Measurements from ENCODE around the gene PRM3.
A peak's percentile ranks its signal among the peaks of the same experiment; 100 is the strongest.

Gene PRM3

GRCh38 chr16:11256661-11257130 is 16.7 kb downstream of the PRM3 start:
- Histone ChIP-seq H3K79me1 (replicated peaks; ENCODE audit: low read length, poor library complexity, severe bottlenecking) (peaks cover 5% of the 10 kb centered on the region), H2BK5ac (ENCODE audit: low read depth, low read length, poor library complexity, severe bottlenecking) (peak overlapping the region; percentile 84), H3K14ac (ENCODE audit: low read length in 2 of 2) (peak overlapping the region in 1 of 2 experiments; percentile 11), H2BK120ac (ENCODE audit: low read depth, low read length) (peak overlapping the region; percentile 90), H2AFZ (ENCODE audit: low read depth, low read length) (peak overlapping the region; percentile 36), H4K8ac (ENCODE audit: low read length) (peak overlapping the region; percentile 29), H3K4me3 (ENCODE audit: insufficient read depth in 1 of 2, low read depth in 1 of 2, low read length in 2 of 2) (peak overlapping the region; percentile 61 to 91), H3K18ac (ENCODE audit: low read depth in 1 of 2, low read length in 2 of 2) (peak overlapping the region; percentile 93 to 95), H3K27ac (ENCODE audit: low read length, poor library complexity, severe bottlenecking) (peak overlapping the region; percentile 82), H2BK15ac (ENCODE audit: low read depth, poor library complexity, severe bottlenecking) (peak overlapping the region; percentile 30), H3K9me3 (ENCODE audit: control insufficient read depth, low read length) (no peaks in the 10 kb centered on the region), H2AK5ac (ENCODE audit: low read length, severe bottlenecking) (peak overlapping the region; percentile 49), H3K4me1 (ENCODE audit: control insufficient read depth, insufficient read depth, low read depth, low read length) (peaks cover 37% of the 10 kb centered on the region), H4K91ac (ENCODE audit: low read length) (peak overlapping the region; percentile 12), H3K27me3 (ENCODE audit: control insufficient read depth in 1 of 2, insufficient read depth in 1 of 2, low read length in 2 of 2) (peaks cover 0 to 11% of the 10 kb centered on the region in 2 experiments), H3K23ac (ENCODE audit: low read length in 2 of 2) (peak overlapping the region in 1 of 2 experiments; percentile 35), H3K4ac (ENCODE audit: low read depth in 1 of 2, low read length in 2 of 2) (peak overlapping the region; percentile 31 to 81), H3K4me2 (ENCODE audit: low read length, poor library complexity, severe bottlenecking) (peak overlapping the region; percentile 78), H3K9ac (ENCODE audit: low read length) (peak overlapping the region; percentile 98), H3K36me3 (ENCODE audit: control insufficient read depth in 1 of 2, insufficient read depth in 2 of 2, low read depth in 1 of 2, low read length in 2 of 2) (peaks cover 0 to 20% of the 10 kb centered on the region in 2 experiments), H2BK12ac (ENCODE audit: low read length in 2 of 2) (peak overlapping the region; percentile 12 to 54)
- peak; percentile 81 for DNase-seq
- WGBS: 2% methylated on average over 31 of the region's 32 CpGs

DNA sequence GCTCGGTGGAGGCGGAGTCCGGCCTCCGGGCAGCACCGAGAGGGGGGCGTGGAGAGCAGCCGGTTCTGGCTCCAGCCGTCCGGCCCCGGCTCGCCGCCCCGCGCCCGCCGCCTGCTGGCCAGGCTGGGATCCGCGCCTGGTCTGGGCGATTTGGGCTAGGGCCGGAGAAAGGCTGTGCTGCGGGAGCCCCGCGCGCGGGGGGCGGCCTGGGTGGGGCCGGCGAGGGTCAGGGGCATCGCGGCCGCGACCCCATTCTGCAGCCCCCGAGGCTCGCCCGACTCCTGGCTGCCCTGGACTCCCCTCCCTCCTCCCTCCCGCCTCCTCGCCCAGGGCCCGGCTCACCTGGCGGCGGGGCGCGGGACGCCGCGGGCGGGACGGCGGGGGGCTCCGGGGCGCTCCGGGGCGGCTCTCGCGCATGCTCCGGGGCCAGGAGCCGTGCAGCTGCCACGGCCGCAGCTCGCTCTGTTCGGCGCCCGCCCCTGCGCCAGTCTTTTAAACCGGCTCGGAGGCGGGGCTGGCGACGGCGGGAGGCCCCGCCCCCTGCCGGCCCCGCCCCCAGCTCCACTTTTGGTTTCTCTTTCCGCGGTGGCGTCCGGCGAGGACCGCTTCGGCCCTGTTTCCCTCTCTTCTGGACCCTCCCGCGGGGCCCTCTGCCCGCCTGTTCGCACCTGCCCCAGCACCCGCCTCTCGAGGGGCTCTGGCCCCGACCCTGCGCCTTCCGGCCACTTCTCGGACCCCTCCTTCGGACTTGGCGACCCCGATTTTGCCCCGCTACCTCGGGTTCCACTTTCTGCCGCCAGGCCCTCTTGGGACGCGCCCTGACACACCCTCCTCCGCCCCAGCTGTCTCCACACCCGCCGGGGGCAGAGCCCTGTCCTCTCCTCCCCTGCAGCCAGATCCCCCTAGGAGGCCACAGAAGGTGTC is 17.4 kb downstream of the PRM3 start, which contains the start of gene SOCS1:
TSS of gene SOCS1 (minus strand) at position 468 of the 924 bp plus-strand sequence. CDS start 726 bp downstream, outside the sequence.
- Histone ChIP-seq H2BK15ac (ENCODE audit: low read depth, poor library complexity, severe bottlenecking) (peak within 1 kb of the TSS; percentile 38), H2BK5ac (ENCODE audit: low read depth, low read length, poor library complexity, severe bottlenecking) (peak within 1 kb of the TSS; percentile 84), H3K4me2 (ENCODE audit: low read length, poor library complexity, severe bottlenecking) (peak within 1 kb of the TSS; percentile 90), H2BK12ac (ENCODE audit: low read length in 2 of 2) (peak within 1 kb of the TSS; percentile 12 to 67), H3K9me3 (ENCODE audit: control insufficient read depth, low read length) (no peaks in the 10 kb centered on the region), H3K4me3 (ENCODE audit: insufficient read depth in 1 of 2, low read depth in 1 of 2, low read length in 2 of 2) (peak within 1 kb of the TSS; percentile 84 to 91), H3K27ac (ENCODE audit: low read length, poor library complexity, severe bottlenecking) (peak within 1 kb of the TSS; percentile 82), H2AK5ac (ENCODE audit: low read length, severe bottlenecking) (peak within 1 kb of the TSS; percentile 49), H3K79me1 (replicated peaks; ENCODE audit: low read length, poor library complexity, severe bottlenecking) (peaks cover 5% of the 10 kb centered on the region), H4K91ac (ENCODE audit: low read length) (peak within 1 kb of the TSS; percentile 93), H3K4ac (ENCODE audit: low read depth in 1 of 2, low read length in 2 of 2) (peak within 1 kb of the TSS; percentile 81 to 89), H3K27me3 (ENCODE audit: control insufficient read depth in 1 of 2, insufficient read depth in 1 of 2, low read length in 2 of 2) (peaks cover 0 to 11% of the 10 kb centered on the region in 2 experiments), H4K8ac (ENCODE audit: low read length) (peak within 1 kb of the TSS; percentile 61), H3K9ac (ENCODE audit: low read length) (peak within 1 kb of the TSS; percentile 98), H3K18ac (ENCODE audit: low read depth in 1 of 2, low read length in 2 of 2) (peak within 1 kb of the TSS; percentile 95 to 97), H2AFZ (ENCODE audit: low read depth, low read length) (peak within 1 kb of the TSS; percentile 36), H3K4me1 (ENCODE audit: control insufficient read depth, insufficient read depth, low read depth, low read length) (peaks cover 40% of the 10 kb centered on the region), H2BK120ac (ENCODE audit: low read depth, low read length) (peak within 1 kb of the TSS; percentile 90), H3K36me3 (ENCODE audit: control insufficient read depth in 1 of 2, insufficient read depth in 2 of 2, low read depth in 1 of 2, low read length in 2 of 2) (peaks cover 0 to 24% of the 10 kb centered on the region in 2 experiments), H3K23ac (ENCODE audit: low read length in 2 of 2) (peak within 1 kb of the TSS in 1 of 2 experiments; percentile 99), H3K14ac (ENCODE audit: low read length in 2 of 2) (peak within 1 kb of the TSS in 1 of 2 experiments; percentile 44)
- WGBS: under 1% methylated on average over 81 of the region's 100 CpGs
- DNase-seq: peak; percentile 87

DNA sequence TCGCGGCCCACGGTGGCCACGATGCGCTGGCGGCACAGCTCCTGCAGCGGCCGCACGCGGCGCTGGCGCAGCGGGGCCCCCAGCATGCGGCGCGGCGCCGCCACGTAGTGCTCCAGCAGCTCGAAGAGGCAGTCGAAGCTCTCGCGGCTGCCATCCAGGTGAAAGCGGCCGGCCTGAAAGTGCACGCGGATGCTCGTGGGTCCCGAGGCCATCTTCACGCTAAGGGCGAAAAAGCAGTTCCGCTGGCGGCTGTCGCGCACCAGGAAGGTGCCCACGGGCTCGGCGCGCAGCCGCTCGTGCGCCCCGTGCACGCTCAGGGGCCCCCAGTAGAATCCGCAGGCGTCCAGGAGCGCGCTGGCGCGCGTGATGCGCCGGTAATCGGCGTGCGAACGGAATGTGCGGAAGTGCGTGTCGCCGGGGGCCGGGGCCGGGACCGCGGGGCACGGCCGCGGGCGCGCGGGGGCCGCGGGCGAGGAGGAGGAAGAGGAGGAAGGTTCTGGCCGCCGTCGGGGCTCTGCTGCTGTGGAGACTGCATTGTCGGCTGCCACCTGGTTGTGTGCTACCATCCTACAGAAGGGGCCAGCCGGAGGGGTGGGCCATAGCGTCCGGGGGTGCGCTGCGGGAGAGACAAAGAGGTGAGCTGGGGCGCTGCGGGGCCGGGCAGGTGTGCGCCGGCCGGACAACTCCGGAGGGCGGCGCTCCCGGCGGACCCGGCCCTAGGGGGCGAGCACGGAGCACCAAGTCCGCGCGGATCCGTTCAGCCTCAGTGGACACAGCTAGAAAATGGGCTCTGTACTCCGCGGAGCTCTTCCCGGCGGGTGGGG is 18.3 kb downstream of the PRM3 start:
- H2BK5ac ChIP-seq (ENCODE audit: low read depth, low read length, poor library complexity, severe bottlenecking): peak overlapping the region; percentile 63
- peak overlapping the region; percentile 90 for H3K4me2 ChIP-seq (ENCODE audit: low read length, poor library complexity, severe bottlenecking)
- peaks cover 42% of the 10 kb centered on the region for H3K4me1 ChIP-seq (ENCODE audit: control insufficient read depth, insufficient read depth, low read depth, low read length)
- H3K14ac ChIP-seq (ENCODE audit: low read length in 2 of 2): peak overlapping the region in 1 of 2 experiments; percentile 44
- H3K9me3 ChIP-seq (ENCODE audit: control insufficient read depth, low read length): no peaks in the 10 kb centered on the region
- H3K27me3 ChIP-seq (ENCODE audit: control insufficient read depth in 1 of 2, insufficient read depth in 1 of 2, low read length in 2 of 2): peaks cover 0 to 4% of the 10 kb centered on the region in 2 experiments
- peak overlapping the region; percentile 90 for H4K91ac ChIP-seq (ENCODE audit: low read length)
- peak overlapping the region; percentile 67 to 89 for H3K4ac ChIP-seq (ENCODE audit: low read depth in 1 of 2, low read length in 2 of 2)
- peak; percentile 65 for DNase-seq
- H3K79me1 ChIP-seq (replicated peaks; ENCODE audit: low read length, poor library complexity, severe bottlenecking): peaks cover 5% of the 10 kb centered on the region
- H4K8ac ChIP-seq (ENCODE audit: low read length): peak overlapping the region; percentile 83
- H2AFZ ChIP-seq (ENCODE audit: low read depth, low read length): no peak overlapping the region
- peak overlapping the region; percentile 80 to 84 for H3K4me3 ChIP-seq (ENCODE audit: insufficient read depth in 1 of 2, low read depth in 1 of 2, low read length in 2 of 2)
- WGBS: under 1% methylated on average over 86 of the region's 105 CpGs
- H3K23ac ChIP-seq (ENCODE audit: low read length in 2 of 2): peak overlapping the region in 1 of 2 experiments; percentile 99
- peak overlapping the region; percentile 57 for H3K27ac ChIP-seq (ENCODE audit: low read length, poor library complexity, severe bottlenecking)
- H2BK12ac ChIP-seq (ENCODE audit: low read length in 2 of 2): peak overlapping the region in 1 of 2 experiments; percentile 67
- no peak overlapping the region for H2AK5ac ChIP-seq (ENCODE audit: low read length, severe bottlenecking)
- H3K18ac ChIP-seq (ENCODE audit: low read depth in 1 of 2, low read length in 2 of 2): peak overlapping the region; percentile 89 to 97
- H2BK15ac ChIP-seq (ENCODE audit: low read depth, poor library complexity, severe bottlenecking): peak overlapping the region; percentile 60
- H2BK120ac ChIP-seq (ENCODE audit: low read depth, low read length): no peak overlapping the region
- H3K9ac ChIP-seq (ENCODE audit: low read length): peak overlapping the region; percentile 84
- H3K36me3 ChIP-seq (ENCODE audit: control insufficient read depth in 1 of 2, insufficient read depth in 2 of 2, low read depth in 1 of 2, low read length in 2 of 2): peaks cover 0 to 24% of the 10 kb centered on the region in 2 experiments

All from mesenchymal stem cell (in vitro differentiated cells and primary cell).